ENCODE measurements around the gene MTX2.

Gene MTX2

GRCh38 chr2:176270100-176270750 is 983 bp downstream of the MTX2 start:
- H3K4me3 ChIP-seq (ENCODE audit: low read depth, low read length) = peak overlapping the region; percentile 68
- DNase-seq (ENCODE audit: low read depth) = no peak
- TF ChIP-seq CTCF (conservative IDR thresholded peaks at IDR 0.05; ENCODE audit: low read depth, low read length) = no peak

GRCh38 chr2:176272870-176273459 is 3.7 kb downstream of the MTX2 start:
- TF ChIP-seq CTCF (conservative IDR thresholded peaks at IDR 0.05; ENCODE audit: low read depth, low read length) = no peak
- H3K4me3 ChIP-seq (ENCODE audit: low read depth, low read length) = no peak overlapping the region
- DNase-seq (ENCODE audit: low read depth) = no peak

GRCh38 chr2:176278927-176279326 is 9.7 kb downstream of the MTX2 start:
- TF ChIP-seq CTCF (conservative IDR thresholded peaks at IDR 0.05; ENCODE audit: low read depth, low read length) = no peak
- DNase-seq (ENCODE audit: low read depth) = no peak
- no peak overlapping the region for H3K4me3 ChIP-seq (ENCODE audit: low read depth, low read length)

- H3K4me3 ChIP-seq (ENCODE audit: low read depth, low read length) = no peak overlapping the region
- no peak for DNase-seq (ENCODE audit: low read depth)
- no peak for TF ChIP-seq CTCF (conservative IDR thresholded peaks at IDR 0.05; ENCODE audit: low read depth, low read length)
Measured at GRCh38 chr2:176280156-176280555, 10.9 kb downstream of the MTX2 start.

GRCh38 chr2:176280867-176281658 is 11.8 kb downstream of the MTX2 start:
- no peak overlapping the region for H3K4me3 ChIP-seq (ENCODE audit: low read depth, low read length)
- TF ChIP-seq CTCF (conservative IDR thresholded peaks at IDR 0.05; ENCODE audit: low read depth, low read length) = no peak
- DNase-seq (ENCODE audit: low read depth) = no peak

GRCh38 chr2:176283291-176284068 is 14.2 kb downstream of the MTX2 start:
- DNase-seq (ENCODE audit: low read depth) = peak; percentile 57
- TF ChIP-seq CTCF (conservative IDR thresholded peaks at IDR 0.05; ENCODE audit: low read depth, low read length) = no peak
- H3K4me3 ChIP-seq (ENCODE audit: low read depth, low read length) = no peak overlapping the region

All from choroid plexus epithelial cell (primary cell).